SW480 (cell line): ENCODE measurements around the gene CD55.

Experiments used
- DNase-seq: peaks from one replicate; pipeline ENCODE4 v3.0.0-alpha.2; 2016; ENCODE audit warnings: low spot score

CD55 gene

DNA sequence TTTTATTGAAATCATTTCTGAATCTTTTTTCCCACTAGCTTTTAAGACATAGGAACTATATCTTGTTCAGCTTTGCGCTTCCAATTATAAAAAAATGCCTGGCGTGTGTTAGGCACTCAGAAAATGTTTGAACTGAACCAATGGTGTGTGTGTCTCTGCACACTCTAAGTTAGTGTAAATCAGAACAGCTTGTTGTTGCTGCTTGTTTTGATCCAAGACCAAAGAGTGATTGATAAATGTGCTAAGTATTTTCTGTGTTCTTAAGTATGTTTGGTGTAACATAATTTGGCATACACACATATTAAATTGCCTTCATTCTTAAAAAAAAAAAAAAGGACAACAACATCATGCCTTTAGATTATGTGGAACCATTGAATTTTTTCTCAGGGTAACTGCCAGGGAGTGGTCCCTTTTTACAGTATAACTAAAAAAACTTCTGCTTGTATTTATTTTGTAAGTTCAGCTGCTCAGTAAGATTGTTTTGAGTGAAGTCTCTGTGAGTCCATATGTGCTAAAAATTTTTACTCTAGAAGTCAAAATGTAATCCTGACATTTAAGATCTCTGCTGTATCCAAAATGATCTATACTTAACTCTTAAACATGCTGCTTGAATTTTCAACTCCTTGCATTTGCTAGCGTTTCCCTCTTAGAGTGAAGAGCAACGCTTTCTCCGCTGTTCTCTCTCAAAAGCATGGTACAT lies 8.7 kb downstream of the CD55 start:
- DNase-seq: no peak

DNA sequence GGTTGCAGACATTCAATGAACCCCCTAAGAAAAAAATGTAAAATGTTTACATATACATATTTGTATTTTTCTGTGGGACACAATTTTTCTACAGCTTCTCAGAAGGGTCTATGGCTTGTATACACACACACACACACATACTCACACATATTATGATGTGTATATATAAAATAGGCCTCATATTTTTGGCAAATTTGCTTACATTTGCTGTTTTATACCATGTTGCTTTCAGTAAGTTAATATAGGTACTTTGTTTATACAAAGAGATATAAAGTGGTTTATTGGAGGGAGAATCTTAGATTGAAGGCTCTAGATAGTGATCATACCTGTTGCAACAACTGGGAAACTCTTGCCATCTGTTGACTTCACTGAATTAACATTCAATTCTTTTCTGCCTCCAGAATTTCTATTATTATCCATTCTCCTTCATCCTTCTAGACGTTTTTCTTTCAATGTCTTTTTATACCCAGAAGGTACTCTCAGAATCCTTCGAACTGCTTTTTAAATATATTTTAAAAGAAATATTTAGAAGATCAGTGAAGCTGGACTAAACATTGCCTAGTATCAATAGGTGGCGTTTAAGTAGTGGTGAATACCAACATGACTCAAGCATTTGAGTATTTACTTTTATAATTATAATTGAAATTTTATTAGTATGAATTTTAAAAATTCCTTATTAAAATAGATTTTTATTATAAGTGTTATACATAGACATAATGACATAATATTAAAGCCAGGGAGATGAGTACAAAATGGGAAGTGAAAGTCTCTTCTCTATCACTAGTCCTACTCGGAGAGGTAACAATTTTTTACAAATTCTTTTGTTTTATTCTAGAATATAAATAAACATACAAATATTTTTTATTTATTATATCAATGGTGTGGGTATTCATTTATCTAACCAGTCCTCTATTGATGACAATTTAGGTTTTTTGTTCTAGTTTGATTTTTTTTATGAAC lies 10.2 kb downstream of the CD55 start:
- DNase-seq: no peak

DNA sequence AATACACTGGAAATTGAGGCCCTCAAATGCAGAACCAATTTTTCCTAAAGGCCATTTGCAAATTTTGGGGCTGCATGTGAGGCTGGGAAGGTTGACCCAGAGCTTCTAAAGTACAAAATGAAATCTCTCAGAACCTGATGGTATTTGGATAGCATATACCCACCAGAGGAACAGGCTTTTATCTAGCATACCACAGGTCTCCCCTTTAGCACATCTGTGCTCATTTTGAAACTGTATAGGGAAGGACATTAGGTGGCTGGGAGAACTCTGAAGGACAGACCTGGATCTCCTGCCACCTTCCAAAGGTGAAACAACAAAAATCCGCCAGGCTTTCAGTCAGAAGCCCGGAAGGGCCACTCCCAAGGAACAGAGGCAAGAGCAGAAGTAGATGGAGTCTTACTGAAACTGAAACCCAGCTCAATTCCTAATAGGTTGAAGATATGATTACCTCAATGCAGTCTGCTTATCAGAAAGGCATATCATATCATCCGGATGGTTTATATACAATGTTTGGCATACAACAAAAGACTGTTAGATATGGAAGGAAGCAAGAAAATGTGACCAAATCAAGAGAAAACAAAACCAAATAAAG lies 11.6 kb downstream of the CD55 start:
- no peak for DNase-seq

DNA sequence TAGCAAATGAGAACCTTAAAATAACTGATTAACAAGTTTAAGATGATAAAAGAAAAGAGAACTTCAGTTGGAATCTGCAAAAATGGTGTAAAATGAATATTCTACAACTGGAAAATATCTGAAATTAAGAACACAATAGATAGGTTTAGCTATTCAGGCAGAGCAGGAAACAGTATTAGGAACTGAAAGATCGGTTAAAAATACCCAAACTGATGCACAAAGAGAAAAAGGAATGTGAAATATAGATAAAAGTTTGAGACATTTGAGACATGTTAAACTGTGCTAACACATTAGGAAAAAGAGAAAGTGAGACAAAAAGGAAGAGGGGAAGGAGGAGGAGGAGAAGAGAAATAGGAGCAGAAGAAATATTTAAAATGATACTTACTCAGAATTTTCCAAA lies 12.1 kb downstream of the CD55 start:
- DNase-seq: no peak

DNA sequence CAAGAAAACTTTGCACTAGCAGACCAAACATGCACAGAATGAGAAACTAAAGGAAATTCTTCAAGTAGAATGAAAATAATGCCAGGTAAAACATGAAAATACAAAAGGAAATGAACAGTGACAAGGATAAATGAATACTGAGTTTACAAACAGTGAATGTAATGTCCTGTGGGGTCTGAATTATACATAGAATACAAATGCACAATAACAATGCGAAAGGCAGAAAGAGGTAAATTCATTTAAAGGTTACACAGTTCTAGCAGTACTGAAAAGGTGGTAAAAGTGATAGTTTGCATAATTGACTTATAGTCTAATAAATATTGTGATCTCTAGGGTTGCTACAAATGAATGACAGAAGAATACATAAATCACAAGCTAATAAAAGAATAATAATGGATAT lies 12.9 kb downstream of the CD55 start:
- DNase-seq: no peak

DNA sequence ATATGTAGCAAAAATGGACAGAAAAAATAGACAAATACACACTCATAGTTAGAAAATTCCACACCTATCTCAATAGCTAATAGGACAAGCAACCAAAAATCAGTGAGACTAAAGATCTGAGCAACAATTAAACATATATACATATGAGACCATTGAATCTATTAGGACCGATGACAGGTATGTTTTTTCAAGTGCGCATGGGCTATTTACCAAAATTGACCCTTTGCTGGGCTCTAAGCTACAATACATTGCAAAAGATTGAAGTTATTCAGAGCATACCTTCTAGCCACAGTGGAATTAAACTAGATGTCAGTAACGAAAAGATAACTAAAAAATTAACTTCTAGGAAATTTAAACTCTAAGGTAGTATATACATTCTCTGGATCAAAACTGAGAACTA lies 13.7 kb downstream of the CD55 start:
- DNase-seq: no peak

DNA sequence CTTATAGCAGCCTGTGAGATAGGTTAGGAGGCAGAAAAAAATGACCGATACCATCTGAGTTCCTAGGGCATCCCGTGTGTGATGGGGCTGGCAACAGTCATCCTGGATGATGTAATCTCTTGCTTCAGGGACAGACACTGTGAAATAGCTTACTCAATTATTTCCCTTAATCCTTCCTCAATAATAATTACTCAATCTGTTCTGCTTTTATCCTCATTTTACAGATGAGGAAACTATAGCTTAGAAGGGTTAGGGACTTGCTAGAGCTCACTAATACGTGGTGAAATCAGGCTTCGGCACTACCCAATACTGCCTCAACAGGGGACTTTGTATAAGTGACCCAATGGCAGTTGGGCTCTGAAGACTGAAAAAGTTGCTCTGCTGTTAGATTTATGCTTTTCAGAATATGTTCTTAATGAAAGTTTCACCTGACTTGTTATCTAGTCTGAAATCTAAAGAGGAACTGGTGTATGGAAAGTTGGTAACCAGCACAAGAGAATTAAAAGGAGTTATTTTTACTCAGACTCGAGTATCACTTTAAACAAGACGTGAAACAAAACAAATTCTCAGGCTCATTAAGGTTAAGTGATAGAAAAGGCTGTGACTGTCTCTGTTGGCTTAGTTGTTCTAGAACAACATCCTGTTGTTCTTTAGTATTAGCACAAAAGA lies 14.4 kb downstream of the CD55 start:
- no peak for DNase-seq

DNA sequence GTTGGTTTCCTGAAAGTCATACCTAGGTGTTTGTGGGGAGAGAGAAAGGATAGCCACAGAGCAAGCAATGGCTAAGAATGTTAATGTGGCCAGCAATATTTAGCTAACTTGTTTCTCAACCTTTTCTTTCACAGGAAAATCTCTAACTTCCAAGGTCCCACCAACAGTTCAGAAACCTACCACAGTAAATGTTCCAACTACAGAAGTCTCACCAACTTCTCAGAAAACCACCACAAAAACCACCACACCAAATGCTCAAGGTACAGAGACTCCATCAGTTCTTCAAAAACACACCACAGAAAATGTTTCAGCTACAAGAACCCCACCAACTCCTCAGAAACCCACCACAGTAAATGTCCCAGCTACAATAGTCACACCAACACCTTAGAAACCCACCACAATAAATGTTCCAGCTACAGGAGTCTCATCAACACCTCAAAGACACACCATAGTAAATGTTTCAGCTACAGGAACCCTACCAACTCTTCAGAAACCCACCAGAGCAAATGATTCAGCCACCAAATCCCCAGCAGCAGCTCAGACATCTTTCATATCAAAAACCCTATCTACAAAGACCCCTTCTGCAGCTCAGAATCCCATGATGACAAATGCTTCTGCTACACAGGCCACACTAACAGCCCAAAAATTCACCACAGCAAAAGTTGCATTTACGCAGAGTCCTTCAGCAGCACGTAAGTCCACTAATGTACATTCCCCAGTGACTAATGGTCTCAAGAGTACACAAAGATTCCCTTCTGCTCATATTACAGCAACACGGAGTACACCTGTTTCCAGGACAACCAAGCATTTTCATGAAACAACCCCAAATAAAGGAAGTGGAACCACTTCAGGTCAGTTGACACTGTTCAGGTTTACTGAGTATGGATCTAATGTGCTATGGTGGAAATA lies 15.3 kb downstream of the CD55 start:
- no peak for DNase-seq

DNA sequence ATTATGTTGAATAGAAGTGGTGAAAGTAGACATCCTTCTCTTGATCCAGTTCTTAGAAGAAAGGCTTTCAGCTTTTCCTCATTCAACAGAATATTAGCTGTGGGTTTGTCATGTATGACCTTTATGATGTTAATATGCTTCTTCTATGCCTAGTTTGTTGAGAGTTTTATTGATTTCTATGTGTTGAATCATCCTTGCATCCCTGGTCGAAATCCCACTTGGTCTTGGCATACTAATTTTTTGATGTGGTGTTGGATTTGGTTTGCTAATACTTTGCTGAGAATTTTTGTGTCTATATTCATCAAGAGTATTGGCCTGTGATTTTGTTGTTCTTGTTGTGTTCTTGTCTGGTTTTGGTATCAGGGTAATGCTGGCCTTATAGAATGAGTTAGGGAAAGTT lies 20.9 kb downstream of the CD55 start:
- no peak for DNase-seq

DNA sequence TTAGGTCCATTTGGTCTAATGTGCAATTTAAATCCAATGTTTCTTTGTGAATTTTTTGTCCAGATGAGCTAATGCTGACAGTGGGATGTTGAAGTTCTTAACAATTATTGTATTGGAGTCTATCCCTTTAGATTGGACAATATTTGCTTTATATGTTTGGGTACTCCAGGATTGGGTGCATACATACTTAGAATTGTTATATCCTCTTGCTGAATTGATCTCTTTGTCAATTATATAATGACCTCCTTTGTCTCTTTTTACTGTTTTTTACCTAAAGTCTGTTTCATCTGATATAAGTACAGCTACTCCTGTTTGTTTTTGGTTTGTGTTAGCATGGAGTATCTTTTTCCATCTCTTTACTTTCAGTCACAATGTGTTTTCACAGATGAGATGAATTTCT lies 22.2 kb downstream of the CD55 start:
- DNase-seq: no peak

DNA sequence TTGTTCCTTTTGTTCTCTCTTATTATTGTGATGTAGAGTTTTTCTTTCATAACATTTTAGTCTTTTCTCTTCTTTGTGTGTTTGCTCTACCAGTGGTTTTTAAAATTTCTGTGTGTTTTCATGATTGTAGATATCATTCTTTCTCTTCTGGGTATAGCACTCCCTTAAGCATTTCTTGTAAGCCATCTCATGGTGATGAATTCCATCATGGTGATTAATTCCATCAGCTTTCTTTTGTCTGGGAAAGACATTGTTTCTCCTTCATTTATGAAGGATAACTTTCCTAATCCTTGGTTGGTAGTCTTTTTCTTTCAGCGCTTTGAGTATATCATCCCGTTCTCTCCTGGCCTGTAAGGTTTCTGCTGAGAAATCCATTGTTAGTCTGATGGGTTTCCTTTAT lies 22.7 kb downstream of the CD55 start:
- DNase-seq: no peak

DNA sequence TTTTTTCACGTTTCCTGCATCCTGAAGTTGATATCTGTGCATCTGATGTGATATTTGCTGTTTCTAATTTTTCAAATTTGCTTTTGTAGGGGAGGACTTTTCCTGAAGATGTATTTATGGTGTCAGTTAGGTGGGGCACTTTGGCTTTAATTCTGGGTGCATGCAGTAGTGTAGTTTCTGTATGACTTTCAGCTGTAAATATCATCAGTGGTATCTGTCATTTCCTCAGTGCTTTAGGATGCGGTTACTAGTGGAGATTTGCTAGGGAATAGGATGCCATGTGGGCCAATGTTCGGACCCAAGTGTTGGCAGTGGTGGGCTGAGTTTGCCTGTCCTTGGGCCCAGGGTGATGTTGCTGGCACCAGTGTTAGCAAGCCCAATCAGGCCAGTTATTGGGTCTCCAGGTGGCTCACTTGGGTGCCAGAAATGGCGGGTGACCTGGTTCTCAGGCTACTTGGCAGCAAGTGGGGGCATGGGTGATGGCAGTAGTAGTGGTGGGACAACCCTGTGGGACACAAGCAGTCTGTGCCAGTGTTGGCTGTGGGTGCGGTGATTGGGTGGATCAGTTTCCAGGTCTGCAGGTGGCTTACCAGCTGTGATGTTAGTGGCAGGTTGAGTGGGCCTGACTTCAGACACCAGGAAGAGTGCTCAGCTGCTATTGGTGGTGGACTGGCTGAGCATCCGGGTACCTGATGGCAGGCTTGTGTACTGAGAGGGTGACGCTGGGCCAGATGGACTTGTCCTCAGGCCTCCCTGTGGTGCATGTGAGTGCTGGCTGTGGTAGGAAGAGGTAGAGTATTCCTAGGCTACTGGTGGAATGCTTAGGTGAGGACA lies 24.4 kb downstream of the CD55 start:
- DNase-seq: no peak

DNA sequence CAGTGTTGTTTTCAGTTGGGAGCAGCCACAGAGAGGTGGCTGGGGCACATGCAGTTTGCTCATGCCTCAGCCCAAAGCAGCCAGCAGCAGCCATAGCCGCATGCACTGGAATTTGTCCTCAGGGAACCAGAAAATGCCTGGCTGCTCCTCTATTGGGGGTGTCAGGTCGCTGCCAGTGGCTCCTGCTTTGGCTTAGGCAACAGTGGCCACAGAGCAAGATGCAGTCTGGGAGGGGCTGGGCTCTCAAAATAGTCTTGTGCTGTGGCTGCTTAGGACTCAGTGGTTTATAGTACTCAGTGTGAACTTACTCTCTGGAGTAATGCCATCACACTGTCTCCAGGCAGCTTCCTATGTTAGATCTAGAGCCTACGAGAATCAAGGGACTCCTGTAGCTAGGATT lies 25.0 kb downstream of the CD55 start:
- no peak for DNase-seq

DNA sequence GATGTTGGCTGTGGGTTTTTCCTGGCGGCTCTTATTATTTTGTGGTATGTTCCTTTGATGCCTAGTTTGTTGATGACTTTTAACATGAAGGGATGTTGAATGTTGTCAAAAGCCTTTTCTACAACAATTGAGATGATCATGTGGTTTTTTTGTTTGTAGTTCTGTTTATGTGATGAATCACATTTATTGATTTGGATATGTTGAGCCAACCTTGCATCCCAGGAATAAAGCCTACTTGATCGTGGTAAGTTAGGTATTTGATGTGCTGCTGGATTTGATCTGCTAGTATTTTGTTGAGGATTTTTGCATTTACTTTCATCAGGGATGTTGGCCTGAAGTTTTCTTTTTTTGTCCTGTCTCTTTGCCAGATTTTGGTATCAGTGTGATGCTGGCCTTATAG lies 28.5 kb downstream of the CD55 start:
- DNase-seq: no peak

DNA sequence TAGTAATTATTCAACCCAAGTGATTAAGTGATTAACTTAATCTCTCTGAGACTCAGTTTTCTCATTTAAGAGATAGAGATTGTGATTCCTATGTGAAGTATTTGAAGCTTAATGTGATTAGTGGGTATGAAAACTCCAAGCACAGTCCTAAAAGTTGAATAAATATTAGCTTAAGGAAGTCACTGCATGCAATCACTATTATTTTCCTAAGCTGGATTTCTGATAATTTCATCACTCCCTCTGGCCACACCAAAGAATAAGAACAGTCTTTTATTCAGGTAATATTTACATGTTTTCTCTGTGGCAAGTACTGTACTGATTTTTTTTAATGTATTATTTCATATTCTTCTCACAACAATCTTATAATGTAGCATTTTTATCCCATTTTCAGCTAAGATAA lies 31.1 kb downstream of the CD55 start:
- DNase-seq: no peak

DNA sequence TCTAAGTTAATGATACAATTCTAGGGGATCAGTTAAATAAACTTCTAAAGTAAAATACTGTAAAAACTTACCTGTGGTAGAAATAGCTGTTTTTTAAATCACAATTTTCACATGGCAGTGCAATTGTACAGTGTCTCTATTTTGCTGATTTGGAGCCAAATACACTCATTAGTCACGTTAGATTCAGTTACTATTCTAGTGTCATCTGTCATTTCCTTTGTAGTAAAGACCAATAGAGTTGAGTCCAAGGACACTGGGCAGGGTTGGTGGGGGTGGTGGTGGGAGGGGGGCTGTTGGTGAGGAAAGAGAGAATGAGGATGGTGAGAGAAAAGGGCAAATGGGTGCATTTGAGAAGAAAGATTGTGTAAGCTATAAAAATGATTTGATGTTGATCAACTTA lies 33.6 kb downstream of the CD55 start:
- DNase-seq: no peak

DNA sequence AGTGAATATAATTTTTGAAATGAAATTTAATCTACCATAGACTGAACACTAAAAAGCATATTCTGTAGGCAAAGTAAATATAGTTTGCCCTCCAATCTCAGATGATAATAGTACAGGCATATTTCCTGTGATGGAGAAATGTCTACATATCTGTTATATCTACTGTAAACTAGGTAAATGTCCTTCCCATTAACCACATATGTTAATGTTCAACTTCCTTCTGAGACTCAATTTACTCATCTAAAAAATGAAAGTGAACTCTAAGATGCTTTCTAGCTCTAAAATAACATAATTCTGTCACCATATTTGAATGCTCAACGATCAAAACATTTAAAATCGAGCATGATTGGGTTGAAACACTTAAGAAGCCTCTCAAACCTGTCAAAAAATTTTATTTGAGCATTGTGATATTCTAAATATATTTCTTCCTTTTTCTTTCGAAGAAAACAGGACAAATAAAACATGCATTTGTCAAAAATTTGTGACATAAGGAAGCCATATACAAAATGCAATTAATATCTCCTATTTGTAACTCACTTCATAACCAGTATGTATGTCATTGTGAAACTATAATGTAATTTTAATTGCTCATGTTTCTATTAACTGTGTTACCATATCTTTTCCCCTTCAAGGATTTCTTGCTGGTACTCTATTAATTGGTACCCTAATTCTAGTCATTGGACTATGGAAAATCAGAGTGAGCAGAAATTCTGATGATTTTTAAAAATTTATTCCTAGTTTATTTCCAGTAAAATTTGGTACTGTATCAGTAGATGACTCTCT lies 34.2 kb downstream of the CD55 start:
- DNase-seq: no peak

DNA sequence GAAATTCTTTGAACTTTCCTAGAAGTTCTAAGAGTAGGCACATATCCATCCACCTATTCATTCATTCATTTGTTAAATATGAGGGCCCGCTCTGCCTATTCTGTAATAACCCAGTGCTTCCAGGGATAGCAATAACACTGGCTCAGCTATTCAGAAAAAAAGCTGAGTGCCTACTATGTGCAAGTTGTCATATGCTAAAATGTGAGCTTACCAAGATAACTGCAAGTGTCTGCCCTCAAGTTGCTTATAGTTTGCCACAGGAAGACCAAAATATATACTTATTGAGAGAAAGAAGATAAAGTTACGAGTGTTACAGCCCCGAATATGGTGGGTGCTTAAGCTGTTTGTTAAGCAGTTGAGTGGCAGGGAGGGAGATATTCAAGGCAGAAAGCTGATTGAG lies 39.6 kb downstream of the CD55 start:
- no peak for DNase-seq

DNA sequence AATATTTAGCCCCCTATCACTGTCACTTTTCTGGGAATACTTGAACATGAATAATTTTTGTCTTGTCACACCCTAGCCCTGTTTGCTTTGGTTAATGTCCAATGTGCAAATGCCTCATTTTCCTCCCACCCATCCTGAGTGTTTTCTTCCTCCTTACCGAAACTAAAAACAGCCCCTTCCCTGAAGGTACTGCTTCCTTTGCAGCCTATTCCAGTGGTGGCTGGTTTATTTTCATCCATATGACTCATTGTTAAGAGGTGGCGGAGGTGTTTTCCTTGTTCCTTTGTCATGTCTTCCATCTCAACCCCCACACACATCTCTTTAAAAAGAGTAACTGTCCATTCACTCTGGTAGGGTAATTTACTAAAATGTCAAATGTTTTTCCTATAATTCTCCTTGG lies 40.4 kb downstream of the CD55 start:
- no peak for DNase-seq
